ENCODE results near the gene P4HB.

P4HB gene

DNA sequence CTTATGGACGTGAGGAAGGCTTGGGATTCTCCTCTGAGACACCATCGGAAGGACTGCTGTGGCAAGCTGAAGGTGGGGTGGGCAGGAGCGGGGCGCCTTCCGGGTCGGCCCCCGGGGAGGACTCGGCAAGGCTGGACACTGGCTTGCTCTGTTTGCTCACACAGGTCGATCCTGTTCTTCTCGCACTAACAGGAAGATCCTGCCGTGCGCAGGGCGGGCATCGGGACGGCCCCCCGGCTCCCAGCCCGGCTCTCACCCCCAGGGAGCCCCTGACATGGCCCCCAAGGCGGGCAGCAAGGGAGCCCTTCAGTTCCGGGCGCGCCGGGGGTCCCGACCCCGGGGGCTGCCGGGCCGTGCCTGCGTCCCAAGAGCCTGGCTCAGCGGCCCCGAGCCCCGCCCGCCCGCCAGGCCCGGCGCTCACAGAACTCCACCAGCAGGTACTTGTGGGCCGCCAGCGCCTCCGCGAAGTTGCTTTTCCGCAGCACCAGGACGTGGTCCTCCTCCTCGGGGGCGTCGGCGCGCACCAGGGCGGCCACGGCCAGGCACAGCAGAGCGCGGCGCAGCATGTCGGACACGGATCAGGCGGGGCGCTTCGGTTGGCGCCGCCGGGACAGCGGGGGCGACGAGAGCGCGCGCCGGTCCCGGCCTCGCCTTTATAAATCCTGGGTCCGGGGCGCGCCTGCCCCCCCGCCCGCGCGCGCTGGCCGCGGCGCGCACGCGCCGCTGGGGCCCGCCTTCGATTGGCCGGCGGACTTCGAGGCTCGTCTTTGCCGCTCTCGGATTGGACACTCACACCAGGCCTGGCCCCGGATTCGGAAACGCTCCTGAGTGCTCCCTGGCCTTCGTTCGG lies at the start of gene P4HB:
P4HB (minus strand) TSS at position 630 of the 850 bp plus-strand sequence; CDS start at position 566, 64 bp downstream.
- Mint-ChIP-seq H3K36me3 (peaks cover 9% of the 10 kb centered on the region), H3K4me3 (peak within 1 kb of the TSS; percentile 96), H3K9me3 (ENCODE audit: low read depth) (no peaks in the 10 kb centered on the region), H3K27ac (peak within 1 kb of the TSS; percentile 94), H3K4me1 (ENCODE audit: low read depth) (peaks cover 29% of the 10 kb centered on the region), H3K27me3 (no peaks in the 10 kb centered on the region)

DNA sequence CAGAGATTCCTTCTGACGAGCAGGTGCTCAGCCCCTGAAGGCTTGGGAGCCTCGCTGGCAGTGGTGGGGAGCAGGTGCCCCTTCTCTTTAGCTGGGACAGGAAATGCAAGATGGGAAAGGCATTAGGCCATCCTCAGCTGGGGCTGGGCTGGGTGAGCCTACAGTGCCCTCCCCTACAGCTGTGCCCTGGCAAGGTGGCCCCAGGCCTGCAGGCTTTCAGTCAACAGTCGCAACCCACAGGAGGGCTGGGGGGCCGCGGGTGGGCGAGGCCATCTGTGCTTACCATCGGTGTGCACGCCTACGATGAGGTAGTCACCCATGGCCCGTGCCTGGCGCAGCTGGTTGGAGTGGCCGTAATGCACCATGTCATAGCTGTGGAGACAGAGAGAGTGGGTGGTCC lies 48.9 kb upstream of the P4HB start:
- peaks cover 4% of the 10 kb centered on the region for H3K36me3 Mint-ChIP-seq
- H3K27ac Mint-ChIP-seq, result no peak overlapping the region
- no peaks in the 10 kb centered on the region for H3K9me3 Mint-ChIP-seq (ENCODE audit: low read depth)
- H3K4me3 Mint-ChIP-seq, result peak overlapping the region; percentile 86
- H3K4me1 Mint-ChIP-seq (ENCODE audit: low read depth), result peaks cover 7% of the 10 kb centered on the region
- no peaks in the 10 kb centered on the region for H3K27me3 Mint-ChIP-seq

DNA sequence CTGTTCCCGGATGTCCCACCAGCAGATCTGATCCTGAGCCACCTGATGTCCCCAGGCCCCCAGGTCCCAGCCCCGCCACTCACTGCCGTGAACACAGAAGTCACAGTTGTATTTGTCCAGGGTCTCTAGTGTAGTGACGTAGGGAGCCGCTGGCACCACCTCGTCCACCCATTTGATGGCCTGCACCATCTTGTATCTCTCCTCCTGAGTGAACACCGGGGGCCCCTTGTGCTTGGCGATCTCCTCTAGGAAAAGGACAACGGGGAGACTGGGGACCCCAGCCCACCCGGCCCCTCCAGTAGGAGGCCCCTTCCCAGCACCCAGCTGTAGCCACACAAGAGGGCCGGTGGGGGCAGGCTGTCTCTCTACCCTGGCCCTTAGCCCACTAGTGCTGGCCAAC lies 48.5 kb upstream of the P4HB start:
- H3K4me1 Mint-ChIP-seq (ENCODE audit: low read depth), result peaks cover 7% of the 10 kb centered on the region
- H3K9me3 Mint-ChIP-seq (ENCODE audit: low read depth), result no peaks in the 10 kb centered on the region
- H3K36me3 Mint-ChIP-seq, result peaks cover 4% of the 10 kb centered on the region
- no peak overlapping the region for H3K4me3 Mint-ChIP-seq
- no peak overlapping the region for H3K27ac Mint-ChIP-seq
- H3K27me3 Mint-ChIP-seq, result no peaks in the 10 kb centered on the region

GRCh38 chr17:81907219-81908145 lies 47.1 kb upstream of the P4HB start:
- Mint-ChIP-seq H3K27me3 (no peaks in the 10 kb centered on the region), H3K9me3 (ENCODE audit: low read depth) (no peaks in the 10 kb centered on the region), H3K4me3 (no peak overlapping the region), H3K27ac (no peak overlapping the region), H3K4me1 (ENCODE audit: low read depth) (peaks cover 7% of the 10 kb centered on the region), H3K36me3 (no peaks in the 10 kb centered on the region)

DNA sequence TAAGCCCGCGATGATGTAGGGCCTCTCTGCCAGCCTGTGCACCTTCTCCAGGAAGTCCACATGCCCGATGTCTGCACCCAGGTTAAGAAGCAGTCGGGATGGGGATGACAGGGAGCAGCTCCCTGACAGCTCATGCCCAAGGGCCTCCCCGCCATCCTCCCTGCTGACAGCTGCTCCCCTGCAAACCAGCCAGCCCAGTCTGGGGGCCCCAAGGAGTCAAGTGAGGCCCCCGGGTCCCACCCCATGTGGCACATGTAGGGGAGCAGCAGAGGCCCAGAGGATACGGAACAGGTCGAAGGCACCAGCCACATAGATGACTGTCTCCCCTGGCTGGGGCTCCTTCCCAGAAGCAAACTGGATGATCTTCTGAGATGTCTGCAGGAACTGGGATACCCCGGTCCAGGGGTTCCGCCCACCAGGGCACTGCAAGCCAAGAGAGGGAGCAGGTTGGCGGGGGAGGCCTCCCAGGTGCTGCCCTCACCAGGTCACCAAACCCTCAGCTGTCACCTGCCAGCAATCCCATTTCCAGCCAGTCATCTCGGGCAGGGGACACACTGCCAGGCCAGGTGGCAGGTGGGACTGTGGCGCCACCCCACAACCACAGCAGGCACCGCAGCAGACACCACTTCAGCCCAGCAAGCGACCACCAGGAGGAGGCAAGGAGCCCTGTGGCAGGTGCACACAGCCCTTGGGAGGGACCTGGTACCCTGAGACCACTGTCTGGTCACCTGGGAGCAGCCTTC lies 46.3 kb upstream of the P4HB start:
- H3K4me3 Mint-ChIP-seq, result no peak overlapping the region
- no peaks in the 10 kb centered on the region for H3K9me3 Mint-ChIP-seq (ENCODE audit: low read depth)
- H3K36me3 Mint-ChIP-seq, result no peaks in the 10 kb centered on the region
- H3K4me1 Mint-ChIP-seq (ENCODE audit: low read depth), result peaks cover 7% of the 10 kb centered on the region
- H3K27me3 Mint-ChIP-seq, result no peaks in the 10 kb centered on the region
- H3K27ac Mint-ChIP-seq, result no peak overlapping the region

DNA sequence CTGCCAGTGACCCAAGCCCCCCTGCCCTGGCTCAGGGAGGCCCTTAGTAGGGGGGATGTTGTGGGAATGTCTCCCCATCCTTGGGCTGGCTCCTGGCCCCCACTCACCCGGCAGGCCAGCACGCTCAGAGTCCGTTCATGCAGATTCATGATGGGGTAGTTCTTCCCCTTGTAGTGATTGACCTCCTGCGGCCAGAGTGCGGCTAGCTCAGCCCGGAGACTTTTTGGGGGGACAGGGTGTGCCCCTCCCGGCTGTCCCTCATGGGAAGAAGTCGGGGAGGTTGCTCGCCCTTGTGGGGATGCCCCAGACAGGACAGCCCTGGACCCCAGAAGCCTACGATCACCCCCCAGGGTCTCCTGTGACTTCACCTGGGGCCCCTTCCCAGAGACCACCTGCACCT lies 45.7 kb upstream of the P4HB start:
- H3K36me3 Mint-ChIP-seq, result peaks cover 3% of the 10 kb centered on the region

DNA sequence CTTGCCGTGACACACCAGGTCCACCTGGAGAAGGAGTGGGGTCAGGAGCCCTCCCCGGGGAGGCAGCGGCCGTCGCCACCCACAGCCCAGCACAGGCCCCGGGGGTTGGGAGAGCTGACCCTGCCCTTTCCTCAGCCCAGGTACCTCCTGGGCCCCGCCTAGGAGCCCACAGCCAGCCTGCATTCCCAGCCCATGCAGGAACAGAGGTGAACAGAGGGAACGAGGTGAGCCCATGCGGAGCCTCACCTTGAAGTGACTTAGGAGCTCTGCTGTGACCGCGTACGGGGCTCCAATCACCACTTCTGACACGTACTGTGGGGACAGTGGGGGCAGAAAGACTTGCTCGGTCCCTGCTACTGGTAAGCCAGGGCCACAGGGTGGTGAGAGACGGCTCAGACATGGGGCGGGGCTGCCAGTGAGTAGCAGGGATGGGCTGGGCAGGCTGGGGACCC lies 45.1 kb upstream of the P4HB start:
- Mint-ChIP-seq H3K4me1 (ENCODE audit: low read depth) (peaks cover 13% of the 10 kb centered on the region), H3K9me3 (ENCODE audit: low read depth) (no peaks in the 10 kb centered on the region), H3K27me3 (peaks cover 5% of the 10 kb centered on the region), H3K27ac (no peak overlapping the region), H3K4me3 (no peak overlapping the region), H3K36me3 (peaks cover 5% of the 10 kb centered on the region)

More for the DNA sequence above, 45.7 kb upstream of the P4HB start:
- Mint-ChIP-seq H3K4me1 (ENCODE audit: low read depth) (peaks cover 12% of the 10 kb centered on the region), H3K27me3 (peaks cover 3% of the 10 kb centered on the region), H3K9me3 (ENCODE audit: low read depth) (no peaks in the 10 kb centered on the region), H3K27ac (no peak overlapping the region), H3K4me3 (no peak overlapping the region)

DNA sequence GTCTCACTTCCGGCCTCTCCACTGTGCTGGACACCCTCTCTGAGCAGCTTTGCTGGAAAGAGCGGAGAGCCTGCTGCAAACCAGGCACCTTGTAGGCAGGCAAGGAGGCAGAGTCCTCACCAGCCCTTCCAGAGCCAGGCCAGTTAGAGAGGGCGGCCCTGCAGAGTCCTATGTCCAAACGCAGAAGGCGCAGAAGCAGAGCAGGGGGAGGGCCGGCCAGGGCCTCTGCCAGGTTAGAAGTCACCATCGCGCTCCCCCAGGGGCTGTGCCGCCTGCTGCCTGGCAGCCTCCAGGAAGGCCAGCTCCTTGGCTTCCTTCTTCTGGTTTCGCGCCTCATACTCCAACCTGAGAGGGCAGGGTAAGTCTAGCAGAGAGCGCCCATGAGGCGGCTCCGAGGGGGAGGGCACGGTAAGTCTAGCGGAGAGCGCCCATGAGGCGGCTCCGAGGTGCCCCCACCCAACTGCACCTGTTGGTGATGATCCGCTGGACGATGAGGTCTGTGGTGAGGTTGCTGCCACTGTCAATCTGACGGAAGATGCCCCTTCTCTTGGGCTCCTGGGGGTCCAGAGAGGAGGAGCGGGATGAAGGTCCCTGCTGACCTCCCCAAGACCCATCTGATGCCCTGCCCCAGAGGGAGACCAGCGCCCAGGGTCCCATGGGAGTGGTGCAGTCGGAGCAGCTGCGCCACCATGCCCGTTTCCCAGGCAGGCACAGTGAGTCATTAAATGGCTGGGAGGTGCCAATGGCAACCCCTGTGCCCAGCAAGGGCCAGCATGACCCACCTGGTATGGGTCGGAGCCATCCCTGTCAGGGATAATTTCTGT lies 44.5 kb upstream of the P4HB start:
- H3K4me3 Mint-ChIP-seq, result no peak overlapping the region
- H3K27ac Mint-ChIP-seq, result no peak overlapping the region
- no peaks in the 10 kb centered on the region for H3K9me3 Mint-ChIP-seq (ENCODE audit: low read depth)
- H3K27me3 Mint-ChIP-seq, result peaks cover 5% of the 10 kb centered on the region
- peaks cover 9% of the 10 kb centered on the region for H3K4me1 Mint-ChIP-seq (ENCODE audit: low read depth)
- peaks cover 8% of the 10 kb centered on the region for H3K36me3 Mint-ChIP-seq

GRCh38 chr17:81903896-81904599 lies 43.7 kb upstream of the P4HB start:
- no peak overlapping the region for H3K4me3 Mint-ChIP-seq
- peaks cover 7% of the 10 kb centered on the region for H3K4me1 Mint-ChIP-seq (ENCODE audit: low read depth)
- no peak overlapping the region for H3K27ac Mint-ChIP-seq
- H3K9me3 Mint-ChIP-seq (ENCODE audit: low read depth), result no peaks in the 10 kb centered on the region
- peaks cover 5% of the 10 kb centered on the region for H3K27me3 Mint-ChIP-seq
- peaks cover 8% of the 10 kb centered on the region for H3K36me3 Mint-ChIP-seq

GRCh38 chr17:81903415-81903831 lies 43.1 kb upstream of the P4HB start:
- H3K4me3 Mint-ChIP-seq, result no peak overlapping the region
- H3K4me1 Mint-ChIP-seq (ENCODE audit: low read depth), result peaks cover 7% of the 10 kb centered on the region
- peaks cover 5% of the 10 kb centered on the region for H3K27me3 Mint-ChIP-seq
- no peaks in the 10 kb centered on the region for H3K9me3 Mint-ChIP-seq (ENCODE audit: low read depth)
- H3K27ac Mint-ChIP-seq, result no peak overlapping the region
- H3K36me3 Mint-ChIP-seq, result peaks cover 8% of the 10 kb centered on the region

GRCh38 chr17:81902653-81903414 lies 42.5 kb upstream of the P4HB start:
- Mint-ChIP-seq H3K4me3 (no peak overlapping the region), H3K27me3 (peaks cover 5% of the 10 kb centered on the region), H3K4me1 (ENCODE audit: low read depth) (peaks cover 7% of the 10 kb centered on the region), H3K9me3 (ENCODE audit: low read depth) (no peaks in the 10 kb centered on the region), H3K27ac (no peak overlapping the region), H3K36me3 (peaks cover 8% of the 10 kb centered on the region)

- Mint-ChIP-seq H3K27me3 (peaks cover 5% of the 10 kb centered on the region), H3K36me3 (peaks cover 8% of the 10 kb centered on the region), H3K4me3 (peak within 1 kb of the TSS; percentile 44), H3K9me3 (ENCODE audit: low read depth) (no peaks in the 10 kb centered on the region), H3K4me1 (ENCODE audit: low read depth) (peaks cover 7% of the 10 kb centered on the region), H3K27ac (no peak within 1 kb of the TSS)
These were observed 41.8 kb upstream of the P4HB start, which contains the start of gene NPB for GRCh38 chr17:81902023-81902652. Gene NPB, plus strand, starts transcription at chr17:81902238. Its CDS starts 40 bp downstream, at chr17:81902278.
